ENCODE data around the gene ARMC6. TPM values are rescaled to one million over a fixed set of nuclear protein-coding genes. Genes with fewer than 3 reads are reported as not detected.

Gene ARMC6
- total and polyA plus RNA-seq, 2 of the 13 experiments (the other 11 are each of a cell fraction or from before 2014, with no cell fraction given): 16.2 to 36.8 TPM

GRCh38 chr19:19098703-19099632, 65.6 kb downstream of the ARMC6 start (continued):
- TF ChIP-seq, protein P1, sequence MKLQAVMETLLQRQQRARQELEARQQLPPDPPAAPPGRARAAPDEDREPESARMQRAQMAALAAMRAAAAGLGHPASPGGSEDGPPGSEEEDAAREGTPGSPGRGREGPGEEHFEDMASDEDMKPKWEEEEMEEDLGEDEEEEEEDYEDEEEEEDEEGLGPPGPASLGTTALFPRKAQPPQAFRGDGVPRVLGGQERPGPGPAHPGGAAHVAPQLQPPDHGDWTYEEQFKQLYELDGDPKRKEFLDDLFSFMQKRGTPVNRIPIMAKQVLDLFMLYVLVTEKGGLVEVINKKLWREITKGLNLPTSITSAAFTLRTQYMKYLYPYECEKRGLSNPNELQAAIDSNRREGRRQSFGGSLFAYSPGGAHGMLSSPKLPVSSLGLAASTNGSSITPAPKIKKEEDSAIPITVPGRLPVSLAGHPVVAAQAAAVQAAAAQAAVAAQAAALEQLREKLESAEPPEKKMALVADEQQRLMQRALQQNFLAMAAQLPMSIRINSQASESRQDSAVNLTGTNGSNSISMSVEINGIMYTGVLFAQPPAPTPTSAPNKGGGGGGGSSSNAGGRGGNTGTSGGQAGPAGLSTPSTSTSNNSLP (IDR thresholded peaks at IDR 0.05; ENCODE audit: low read depth, low read length): no peak
- TF ChIP-seq ZBTB39 (CRISPR knock-in tag; IDR thresholded peaks at IDR 0.05) (no peak), ATF6 (CRISPR knock-in tag; conservative IDR thresholded peaks at IDR 0.05) (no peak), TEAD2 (CRISPR knock-in tag; IDR thresholded peaks at IDR 0.05) (no peak), DR1 (CRISPR knock-in tag; IDR thresholded peaks at IDR 0.05) (no peak), RFX1 (IDR thresholded peaks at IDR 0.05) (no peak), ZFP36L2 (CRISPR knock-in tag; IDR thresholded peaks at IDR 0.05) (no peak), ZNF678 (CRISPR knock-in tag; IDR thresholded peaks at IDR 0.05) (no peak), ZNF768 (CRISPR knock-in tag; IDR thresholded peaks at IDR 0.05) (peak; percentile 79), NFRKB (IDR thresholded peaks at IDR 0.05) (no peak), ZNF562 (CRISPR knock-in tag; IDR thresholded peaks at IDR 0.05; ENCODE audit: borderline replicate concordance) (no peak), TEF (CRISPR knock-in tag; IDR thresholded peaks at IDR 0.05) (no peak), ZNF644 (CRISPR knock-in tag; IDR thresholded peaks at IDR 0.05; ENCODE audit: low read depth) (peak; percentile 50), MTA3 (CRISPR knock-in tag; IDR thresholded peaks at IDR 0.05) (no peak), PCBP1 (IDR thresholded peaks at IDR 0.05; ENCODE audit: borderline replicate concordance, low read depth, low read length) (no peak), IRF2 (CRISPR knock-in tag; IDR thresholded peaks at IDR 0.05) (peak; percentile 59), DNMT3B (CRISPR knock-in tag; conservative IDR thresholded peaks at IDR 0.05) (no peak)

Measured in HepG2 (cell line).